H1 (cell line): ENCODE measurements around the gene BTN1A1. TPM values are rescaled to one million over a fixed set of nuclear protein-coding genes. Genes with fewer than 3 reads are reported as not detected.

Source experiments
- EZH2 ChIP-seq: fragments of 200-600 bp; sonication (generic); IDR thresholded peaks from 2 replicates; pipeline ENCODE4 v1.7.1; 2012; ENCODE audit warnings: low read depth, mild to moderate bottlenecking, moderate library complexity, low read length, inconsistent platforms; ENCODE audit not compliant: severe bottlenecking
- RXRA ChIP-seq: IDR thresholded peaks from 2 replicates; pipeline ENCODE4 v1.6.1; 2011; ENCODE audit warnings: low read depth, mild to moderate bottlenecking, low read length, moderate library complexity; ENCODE audit not compliant: insufficient read depth
- TAF7 ChIP-seq: optimal IDR thresholded peaks from 2 replicates; pipeline ENCODE3; 2011; ENCODE audit warnings: low read depth, mild to moderate bottlenecking, inconsistent platforms, low read length, moderate library complexity, borderline replicate concordance
- TEAD4 ChIP-seq: IDR thresholded peaks from 2 replicates; pipeline ENCODE4 v1.6.1; 2012; ENCODE audit warnings: low read depth, low read length, inconsistent platforms, mixed read lengths
- YY1 ChIP-seq: IDR thresholded peaks from 2 replicates; pipeline ENCODE4 v1.6.1; 2011; ENCODE audit warnings: low read depth, mild to moderate bottlenecking, low read length
- polyA plus RNA-seq, 7 experiments: library from polyadenylated mRNA; depleted of rRNA in 3 of 7; stranded (reverse) in 5 of 7; unstranded in 2 of 7; fragments of >200 nt in 5 of 7; fragments of 200-250 nt in 2 of 7; gene quantifications; 1 replicate in 5 of 7; 2 replicates in 1 of 7; 4 replicates in 1 of 7; pipeline versions ENCODE4 v1.2.1 to v1.2.3, GENCODE V29; 2011 to 2013; ENCODE audit warnings: missing spikeins in 2 of 7, mixed read lengths in 2 of 7
- total RNA-seq: library from RNA; stranded (reverse); fragmentation: NEBNext Ultra II Directional; extraction: Animal tissue kit (Norgen Biotek cat#: 25700); gene quantifications from 2 replicates; pipeline ENCODE4 v1.2.1, GENCODE V29; 2021
- TF ChIP-seq, protein P1 (sequence below): IDR thresholded peaks from 2 replicates; pipeline ENCODE4 v1.6.1; 2012; ENCODE audit warnings: inconsistent platforms

BTN1A1 gene
- total and polyA plus RNA-seq, 2 of the 8 experiments (the other 6 are each of a cell fraction or from before 2014, with no cell fraction given): 0.28 to 0.35 TPM

DNA sequence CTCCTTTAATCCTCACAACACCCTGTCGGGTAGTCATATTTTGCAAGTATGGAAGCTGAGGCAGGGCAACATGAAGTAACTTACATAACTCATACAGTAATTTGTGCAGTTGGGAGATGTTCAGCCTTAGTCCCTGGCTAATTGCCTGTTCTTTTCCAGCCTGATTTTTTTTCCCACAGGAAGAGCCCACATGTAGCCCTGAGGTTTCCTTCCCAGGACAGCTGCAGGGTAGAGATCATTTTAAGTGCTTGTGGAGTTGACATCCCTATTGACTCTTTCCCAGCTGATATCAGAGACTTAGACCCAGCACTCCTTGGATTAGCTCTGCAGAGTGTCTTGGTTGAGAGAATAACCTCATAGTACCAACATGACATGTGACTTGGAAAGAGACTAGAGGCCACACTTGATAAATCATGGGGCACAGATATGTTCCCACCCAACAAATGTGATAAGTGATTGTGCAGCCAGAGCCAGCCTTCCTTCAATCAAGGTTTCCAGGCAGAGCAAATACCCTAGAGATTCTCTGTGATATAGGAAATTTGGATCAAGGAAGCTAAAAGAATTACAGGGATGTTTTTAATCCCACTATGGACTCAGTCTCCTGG lies 47.4 kb upstream of the BTN1A1 start (continued):
- no peak for TF ChIP-seq TEAD4
- TF ChIP-seq, protein P1, sequence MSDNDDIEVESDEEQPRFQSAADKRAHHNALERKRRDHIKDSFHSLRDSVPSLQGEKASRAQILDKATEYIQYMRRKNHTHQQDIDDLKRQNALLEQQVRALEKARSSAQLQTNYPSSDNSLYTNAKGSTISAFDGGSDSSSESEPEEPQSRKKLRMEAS: no peak
- TF ChIP-seq RXRA: no peak
- TF ChIP-seq TAF7: no peak
- no peak for TF ChIP-seq YY1
- TF ChIP-seq EZH2: no peak
- TF ChIP-seq, all 59 proteins: peak for 0
